Measurements from ENCODE around the gene AGAP9.
"Not testable (repeated sequence)": the region's sequence is repeated elsewhere in the genome, so short reads cannot be mapped to it uniquely, and the experiment has no call there.

DNA sequence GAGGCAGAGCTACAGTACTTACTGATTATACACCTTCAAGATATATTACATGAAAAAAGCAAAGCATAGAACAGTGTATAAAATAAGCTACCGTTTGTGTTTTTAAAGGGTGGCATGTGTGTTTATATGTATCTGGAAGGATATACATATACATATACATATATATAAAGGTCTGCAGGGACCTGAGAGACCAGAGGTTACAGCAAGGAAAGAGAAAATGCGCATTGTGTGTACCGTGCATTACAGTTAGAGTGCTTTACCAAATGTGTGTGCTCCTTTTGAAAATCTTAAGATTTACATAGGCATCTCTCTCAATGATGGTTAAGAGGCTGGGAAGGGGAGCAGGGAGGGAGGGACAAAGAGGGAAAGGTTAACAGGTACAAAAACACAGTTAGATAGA is 23.8 kb upstream of the AGAP9 start:
- TF ChIP-seq, protein P1, sequence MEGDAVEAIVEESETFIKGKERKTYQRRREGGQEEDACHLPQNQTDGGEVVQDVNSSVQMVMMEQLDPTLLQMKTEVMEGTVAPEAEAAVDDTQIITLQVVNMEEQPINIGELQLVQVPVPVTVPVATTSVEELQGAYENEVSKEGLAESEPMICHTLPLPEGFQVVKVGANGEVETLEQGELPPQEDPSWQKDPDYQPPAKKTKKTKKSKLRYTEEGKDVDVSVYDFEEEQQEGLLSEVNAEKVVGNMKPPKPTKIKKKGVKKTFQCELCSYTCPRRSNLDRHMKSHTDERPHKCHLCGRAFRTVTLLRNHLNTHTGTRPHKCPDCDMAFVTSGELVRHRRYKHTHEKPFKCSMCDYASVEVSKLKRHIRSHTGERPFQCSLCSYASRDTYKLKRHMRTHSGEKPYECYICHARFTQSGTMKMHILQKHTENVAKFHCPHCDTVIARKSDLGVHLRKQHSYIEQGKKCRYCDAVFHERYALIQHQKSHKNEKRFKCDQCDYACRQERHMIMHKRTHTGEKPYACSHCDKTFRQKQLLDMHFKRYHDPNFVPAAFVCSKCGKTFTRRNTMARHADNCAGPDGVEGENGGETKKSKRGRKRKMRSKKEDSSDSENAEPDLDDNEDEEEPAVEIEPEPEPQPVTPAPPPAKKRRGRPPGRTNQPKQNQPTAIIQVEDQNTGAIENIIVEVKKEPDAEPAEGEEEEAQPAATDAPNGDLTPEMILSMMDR (IDR thresholded peaks at IDR 0.05): not testable (repeated sequence)
- TF ChIP-seq POLR2A (IDR thresholded peaks at IDR 0.05): not testable (repeated sequence)

Measured in body of pancreas (tissue), 4 donors.